Lower lobe of right lung (tissue), 2 donors: ENCODE data around the gene ROPN1. TPM values are rescaled to one million over a fixed set of nuclear protein-coding genes. Genes with fewer than 3 reads are reported as not detected.
"Not testable (repeated sequence)": the region's sequence is repeated elsewhere in the genome, so short reads cannot be mapped to it uniquely, and the experiment has no call there.

Experiments
- ATAC-seq, 2 donors: fragments of 200-7000 bp; cut with Tn5 transposase; one replicate each; pipeline ENCODE4 v1.9.1; 2020 to 2022; ENCODE audit warnings: mild to moderate bottlenecking in 2 of 2, moderate library complexity in 2 of 2
- DNase-seq: peaks from one replicate; pipeline ENCODE4 v3.0.0-alpha.2; 2020
- H3K27ac ChIP-seq: fragments of 200-600 bp; one replicate; pipeline ENCODE4 v1.8.0; 2022
- H3K27me3 ChIP-seq: fragments of 200-600 bp; one replicate; pipeline ENCODE4 v1.8.0; 2022; ENCODE audit warnings: low read depth
- H3K36me3 ChIP-seq: fragments of 200-600 bp; one replicate; pipeline ENCODE4 v1.8.0; 2022; ENCODE audit warnings: mild to moderate bottlenecking
- H3K4me1 ChIP-seq: fragments of 200-600 bp; one replicate; pipeline ENCODE4 v1.8.0; 2022
- H3K4me3 ChIP-seq: fragments of 200-600 bp; one replicate; pipeline ENCODE4 v1.8.0; 2022; ENCODE audit warnings: mild to moderate bottlenecking
- H3K9me3 ChIP-seq: fragments of 200-600 bp; one replicate; pipeline ENCODE4 v1.8.0; 2022
- CTCF ChIP-seq: fragments of 200-600 bp; IDR thresholded peaks from one replicate; pipeline ENCODE4 v1.8.0; 2022; ENCODE audit warnings: antibody characterized with exemption, mild to moderate bottlenecking
- intact Hi-C: fragments of 100-400 bp; cut with DNase I; formaldehyde crosslinking; loops from one replicate; pipeline ENCODE4 v1.11.0; 2022
- total RNA-seq: library from RNA; stranded (reverse); fragmentation: NEBNext Ultra II Directional; extraction: Animal tissue kit (Norgen Biotek cat#: 25700); gene quantifications from one replicate; pipeline ENCODE4 v1.2.1, GENCODE V29; 2021
- donor health status: DM: no; HTN: yes; CAD: no; lungs with severe emphysema.

Gene ROPN1
- total RNA-seq, 1 donor from 2014 or later = not detected

DNA sequence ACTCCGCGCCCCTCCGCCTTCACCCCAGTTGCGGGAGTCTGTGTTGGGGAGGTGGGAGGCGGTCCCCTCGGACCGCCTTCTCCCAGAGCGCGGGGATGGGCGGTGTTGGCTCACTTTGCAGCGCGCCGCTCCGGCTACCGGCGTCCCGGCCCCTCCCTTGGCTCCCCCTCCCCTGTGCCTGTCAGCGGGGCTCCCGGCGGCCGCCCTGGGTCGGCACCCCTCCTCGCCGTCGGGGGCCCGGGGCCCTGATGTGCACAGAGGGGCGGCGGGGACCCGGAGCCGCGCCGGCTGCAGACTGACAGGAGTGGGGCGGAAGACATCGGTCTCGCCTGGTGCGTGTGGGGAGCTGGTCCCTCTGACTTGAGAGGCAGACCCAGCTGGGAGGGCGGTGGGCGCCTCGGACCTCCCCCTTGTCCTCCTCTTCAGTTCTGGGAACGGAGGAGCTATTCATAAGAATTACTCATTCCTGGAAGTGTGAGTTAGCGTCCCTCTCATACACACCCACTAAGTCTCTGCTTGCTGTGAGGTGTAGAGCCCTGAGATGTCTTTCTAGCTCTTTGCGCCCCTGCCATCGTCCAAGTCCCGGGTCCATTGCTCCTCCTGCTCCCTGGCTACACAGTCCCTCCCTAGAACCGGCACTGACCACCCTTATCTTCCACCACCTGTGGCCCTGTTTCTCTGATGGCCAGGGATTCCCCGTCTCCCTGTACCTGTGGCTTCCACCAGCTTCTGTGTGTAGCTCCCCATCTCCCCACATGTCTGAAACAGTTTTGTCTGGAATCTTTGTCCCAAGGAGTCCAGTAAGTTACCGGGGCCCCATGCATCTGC is 42.3 kb upstream of the ROPN1 start:
- DNase-seq = peak; percentile 46
- intact Hi-C loops = no loop called here
- peaks cover 32% of the 10 kb centered on the region for H3K27me3 ChIP-seq

GRCh38 chr3:124033360-124034015 is 41.6 kb upstream of the ROPN1 start, which contains the start of gene KALRN:
KALRN (plus strand) TSS chr3:124033369.
- intact Hi-C loops = no loop called here
- TF ChIP-seq CTCF = no peak
- Histone ChIP-seq H3K27ac (peak within 1 kb of the TSS; percentile 76), H3K27me3 (peaks cover 32% of the 10 kb centered on the region), H3K4me3 (peak within 1 kb of the TSS; percentile 69), H3K9me3 (no peaks in the 10 kb centered on the region), H3K36me3 (no peaks in the 10 kb centered on the region), H3K4me1 (peaks cover 8% of the 10 kb centered on the region)
- DNase-seq (peak; percentile 48), ATAC-seq (peak; percentile 53 to 56)

More for the DNA sequence above, 42.3 kb upstream of the ROPN1 start:
- Histone ChIP-seq H3K36me3 (no peaks in the 10 kb centered on the region), H3K9me3 (peaks cover 5% of the 10 kb centered on the region), H3K4me1 (peaks cover 8% of the 10 kb centered on the region), H3K4me3 (peak overlapping the region; percentile 69), H3K27ac (peak overlapping the region; percentile 76)
- peak; percentile 20 to 21 for ATAC-seq
- no peak for TF ChIP-seq CTCF

- ATAC-seq = peak; percentile 95 to 97
- H3K9me3 ChIP-seq = no peaks in the 10 kb centered on the region
- H3K27ac ChIP-seq = peak overlapping the region; percentile 76
- H3K27me3 ChIP-seq = peaks cover 32% of the 10 kb centered on the region
- peaks cover 8% of the 10 kb centered on the region for H3K4me1 ChIP-seq
- peak; percentile 81 for DNase-seq
- peak overlapping the region; percentile 69 for H3K4me3 ChIP-seq
- H3K36me3 ChIP-seq = no peaks in the 10 kb centered on the region
- intact Hi-C loops = no loop called here
- peak; percentile 60 for TF ChIP-seq CTCF
These were observed 41.0 kb upstream of the ROPN1 start for GRCh38 chr3:124032881-124033359.

DNA sequence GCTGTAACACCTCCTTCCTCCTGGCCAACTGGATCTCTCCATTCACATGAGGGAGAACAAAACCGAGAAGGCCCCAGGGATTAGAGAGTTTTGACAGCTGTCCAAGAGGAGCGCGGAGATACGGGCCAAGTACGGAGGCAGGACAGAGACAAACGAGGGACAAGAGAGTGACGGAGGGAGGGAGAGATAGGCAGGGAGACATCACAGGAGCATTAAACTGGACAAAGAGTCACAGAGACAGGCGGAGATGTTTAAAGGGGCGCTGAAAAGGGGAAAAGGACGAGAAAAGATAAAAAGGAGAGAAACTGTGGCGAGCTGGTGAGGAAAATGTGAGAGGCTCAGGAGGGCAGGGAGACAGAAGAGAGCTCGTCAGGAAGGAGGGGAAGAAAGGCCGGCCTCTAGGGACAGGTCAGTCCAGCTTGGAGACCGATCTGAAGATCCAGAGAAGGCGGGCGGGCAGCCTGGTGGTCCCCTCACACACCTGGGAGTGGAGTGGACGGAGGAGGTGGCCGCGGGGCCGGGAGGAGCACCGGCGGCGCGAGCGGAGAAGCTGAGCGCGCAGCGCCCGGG is 40.5 kb upstream of the ROPN1 start:
- intact Hi-C loops = no loop called here
- Histone ChIP-seq H3K27me3 (peaks cover 32% of the 10 kb centered on the region), H3K4me3 (peak overlapping the region; percentile 69), H3K4me1 (peaks cover 8% of the 10 kb centered on the region), H3K9me3 (no peaks in the 10 kb centered on the region), H3K27ac (peak overlapping the region; percentile 76), H3K36me3 (no peaks in the 10 kb centered on the region)
- peak in 1 of 2 donors; percentile 36 for ATAC-seq
- no peak for DNase-seq
- TF ChIP-seq CTCF = no peak

GRCh38 chr3:124026516-124026915 is 34.6 kb upstream of the ROPN1 start:
- H3K4me1 ChIP-seq = no peaks in the 10 kb centered on the region
- H3K9me3 ChIP-seq = no peaks in the 10 kb centered on the region
- no peak for DNase-seq
- no peak overlapping the region for H3K4me3 ChIP-seq
- no peak overlapping the region for H3K27ac ChIP-seq
- intact Hi-C loops = no loop called here
- no peak for ATAC-seq
- TF ChIP-seq CTCF = no peak
- H3K36me3 ChIP-seq = no peaks in the 10 kb centered on the region
- peaks cover under 1% of the 10 kb centered on the region for H3K27me3 ChIP-seq

- ATAC-seq, H3K4me1 ChIP-seq, H3K27me3 ChIP-seq, H3K27ac ChIP-seq, H3K9me3 ChIP-seq, H3K4me3 ChIP-seq, intact Hi-C loops, DNase-seq, H3K36me3 ChIP-seq: not testable (repeated sequence)
These were observed 31.6 kb upstream of the ROPN1 start for GRCh38 chr3:124023531-124023930.
